SK-N-SH treated with all-trans-retinoic acid at 6 μM for 48 hours (cell line): Measurements from ENCODE around the gene SIGLEC10.
"Not testable (repeated sequence)": the region's sequence is repeated elsewhere in the genome, so short reads cannot be mapped to it uniquely, and the experiment has no call there.

ENCODE experiments used
- ATAC-seq: fragments of 200-7000 bp; cut with Tn5 transposase; 3 replicates; pipeline ENCODE4 v1.9.1; 2020; ENCODE audit warnings: mild to moderate bottlenecking, moderate library complexity
- ARNTL ChIP-seq: fragments of 450-650 bp; formaldehyde crosslinking; IDR thresholded peaks from 2 replicates; pipeline ENCODE4 v1.5.0; 2020; ENCODE audit warnings: low read depth, mild to moderate bottlenecking, moderate library complexity, borderline replicate concordance
- BACH2 ChIP-seq: fragments of 250-450 bp; sonication (Bioruptor Pico); IDR thresholded peaks from 2 replicates; pipeline ENCODE4 v1.9.0; 2021; ENCODE audit warnings: mild to moderate bottlenecking, borderline replicate concordance
- CREB5 ChIP-seq: fragments of 250-450 bp; sonication (Bioruptor Pico); IDR thresholded peaks from 2 replicates; pipeline ENCODE4 v1.5.1; 2020; ENCODE audit warnings: low read depth, mild to moderate bottlenecking, moderate library complexity
- CSDC2 ChIP-seq: fragments of 250-450 bp; sonication (Bioruptor Pico); IDR thresholded peaks from 2 replicates; pipeline ENCODE4 v1.5.0; 2020; ENCODE audit warnings: mild to moderate bottlenecking, moderate library complexity
- ESRRG ChIP-seq: fragments of 250-450 bp; sonication (Bioruptor Pico); IDR thresholded peaks from 2 replicates; pipeline ENCODE4 v1.6.1; 2021; ENCODE audit warnings: mild to moderate bottlenecking
- GLIS3 ChIP-seq: fragments of 250-450 bp; sonication (Bioruptor Pico); IDR thresholded peaks from 2 replicates; pipeline ENCODE4 v1.5.0; 2020; ENCODE audit warnings: mild to moderate bottlenecking, moderate library complexity
- OSR1 ChIP-seq: fragments of 250-450 bp; sonication (Bioruptor Pico); IDR thresholded peaks from 2 replicates; pipeline ENCODE4 v1.8.0; 2022; ENCODE audit warnings: moderate library complexity, mild to moderate bottlenecking, inconsistent platforms
- PPARA ChIP-seq: fragments of 250-450 bp; sonication (Bioruptor Pico); IDR thresholded peaks from 2 replicates; pipeline ENCODE4 v1.5.0; 2020; ENCODE audit warnings: mild to moderate bottlenecking, borderline replicate concordance
- RARB ChIP-seq: fragments of 250-450 bp; sonication (Bioruptor Pico); IDR thresholded peaks from 2 replicates; pipeline ENCODE4 v1.8.0; 2021; ENCODE audit warnings: mild to moderate bottlenecking, moderate library complexity
- SNAI2 ChIP-seq: fragments of 250-450 bp; sonication (Bioruptor Pico); IDR thresholded peaks from 2 replicates; pipeline ENCODE4 v1.5.0; 2020; ENCODE audit warnings: mild to moderate bottlenecking, moderate library complexity
- TCF4 ChIP-seq: fragments of 250-450 bp; sonication (Bioruptor Pico); IDR thresholded peaks from 2 replicates; pipeline ENCODE4 v1.8.0; 2021; ENCODE audit warnings: mild to moderate bottlenecking, moderate library complexity, borderline replicate concordance
- TOX ChIP-seq: fragments of 250-450 bp; sonication (Bioruptor Pico); IDR thresholded peaks from 2 replicates; pipeline ENCODE4 v1.8.0; 2021; ENCODE audit warnings: mild to moderate bottlenecking, moderate library complexity, borderline replicate concordance
- ZC3H10 ChIP-seq: fragments of 250-450 bp; sonication (Bioruptor Pico); IDR thresholded peaks from 2 replicates; pipeline ENCODE4 v1.5.1; 2021; ENCODE audit warnings: mild to moderate bottlenecking, moderate library complexity
- ZFP3 ChIP-seq: fragments of 250-450 bp; sonication (Bioruptor Pico); IDR thresholded peaks from 2 replicates; pipeline ENCODE4 v1.5.0; 2020; ENCODE audit warnings: mild to moderate bottlenecking, moderate library complexity
- ZFP30 ChIP-seq: fragments of 450-650 bp; formaldehyde crosslinking; IDR thresholded peaks from 2 replicates; pipeline ENCODE4 v1.5.0; 2022; ENCODE audit warnings: mild to moderate bottlenecking, moderate library complexity
- ZNF70 ChIP-seq: fragments of 450-650 bp; formaldehyde crosslinking; IDR thresholded peaks from 2 replicates; pipeline ENCODE4 v1.5.0; 2020; ENCODE audit warnings: mild to moderate bottlenecking, moderate library complexity
- ZNF8 ChIP-seq: fragments of 450-650 bp; formaldehyde crosslinking; IDR thresholded peaks from 2 replicates; pipeline ENCODE4 v1.5.0; 2020; ENCODE audit warnings: mild to moderate bottlenecking, moderate library complexity
- TF ChIP-seq, protein P1 (sequence below): fragments of 250-450 bp; sonication (Bioruptor Pico); IDR thresholded peaks from 2 replicates; pipeline ENCODE4 v1.5.1; 2021; ENCODE audit warnings: mild to moderate bottlenecking, moderate library complexity
- TF ChIP-seq, protein P2 (sequence below): fragments of 250-450 bp; sonication (Bioruptor Pico); IDR thresholded peaks from 2 replicates; pipeline ENCODE4 v1.5.0; 2020; ENCODE audit warnings: mild to moderate bottlenecking, moderate library complexity

SIGLEC10 gene

DNA sequence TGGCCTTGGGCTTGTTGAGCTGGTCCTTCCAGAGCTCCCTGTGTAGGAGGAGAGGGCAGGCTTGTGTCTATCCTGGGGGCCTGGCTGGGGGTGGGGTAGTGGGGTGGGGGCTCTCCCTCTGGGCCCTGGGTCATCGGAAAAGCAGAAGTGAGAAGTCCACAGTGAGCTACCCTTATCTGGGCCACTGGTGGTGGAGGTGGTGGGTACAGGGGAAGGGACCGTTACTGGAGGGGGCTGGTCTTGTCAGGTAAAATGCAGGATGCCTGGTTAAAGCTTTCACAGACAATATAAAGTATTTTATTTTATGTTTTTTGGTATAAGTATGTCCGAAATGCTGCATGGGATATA, 342 bp upstream of the SIGLEC10 start:
- no peak for ATAC-seq
- TF ChIP-seq ZC3H10 (CRISPR knock-in tag) (no peak), SNAI2 (no peak), TOX (CRISPR knock-in tag) (no peak), ZFP30 (CRISPR knock-in tag) (no peak), ZNF8 (no peak), ARNTL (no peak), CREB5 (no peak), TCF4 (no peak)

- ATAC-seq = not testable (repeated sequence)
These were observed 1.0 kb downstream of the SIGLEC10 start for GRCh38 chr19:51416422-51416821.

DNA sequence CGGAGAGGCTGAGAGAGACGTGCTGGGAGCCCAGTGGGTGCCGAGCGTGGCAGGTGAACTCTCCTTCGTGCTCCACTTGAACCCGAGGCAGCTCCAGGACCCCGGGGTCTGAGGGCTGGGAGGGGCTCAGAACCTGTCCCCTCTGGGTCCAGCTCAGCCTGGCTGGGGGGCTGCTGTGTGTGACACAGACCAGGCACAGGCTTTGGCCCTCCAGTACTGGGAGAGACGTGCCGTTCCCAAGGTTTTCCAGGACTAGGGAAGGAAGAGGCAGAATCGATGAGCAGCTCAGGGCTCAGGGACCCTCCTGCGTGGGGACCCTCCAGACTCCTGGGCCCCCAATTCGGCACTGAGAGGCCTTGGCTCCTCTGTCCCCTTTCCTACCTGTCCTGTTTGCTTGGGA, 2.3 kb downstream of the SIGLEC10 start:
- no peak for ATAC-seq
- TF ChIP-seq, protein P1, sequence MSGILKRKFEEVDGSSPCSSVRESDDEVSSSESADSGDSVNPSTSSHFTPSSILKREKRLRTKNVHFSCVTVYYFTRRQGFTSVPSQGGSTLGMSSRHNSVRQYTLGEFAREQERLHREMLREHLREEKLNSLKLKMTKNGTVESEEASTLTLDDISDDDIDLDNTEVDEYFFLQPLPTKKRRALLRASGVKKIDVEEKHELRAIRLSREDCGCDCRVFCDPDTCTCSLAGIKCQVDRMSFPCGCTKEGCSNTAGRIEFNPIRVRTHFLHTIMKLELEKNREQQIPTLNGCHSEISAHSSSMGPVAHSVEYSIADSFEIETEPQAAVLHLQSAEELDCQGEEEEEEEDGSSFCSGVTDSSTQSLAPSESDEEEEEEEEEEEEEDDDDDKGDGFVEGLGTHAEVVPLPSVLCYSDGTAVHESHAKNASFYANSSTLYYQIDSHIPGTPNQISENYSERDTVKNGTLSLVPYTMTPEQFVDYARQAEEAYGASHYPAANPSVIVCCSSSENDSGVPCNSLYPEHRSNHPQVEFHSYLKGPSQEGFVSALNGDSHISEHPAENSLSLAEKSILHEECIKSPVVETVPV = no peak
- no peak for TF ChIP-seq SNAI2
- TF ChIP-seq PPARA (CRISPR knock-in tag) = no peak
- no peak for TF ChIP-seq ARNTL
- no peak for TF ChIP-seq ZFP3 (CRISPR knock-in tag)
- no peak for TF ChIP-seq ZNF8
- TF ChIP-seq GLIS3 (CRISPR knock-in tag) = no peak

GRCh38 chr19:51410950-51411748, 6.3 kb downstream of the SIGLEC10 start:
- no peak for ATAC-seq
- TF ChIP-seq ZFP30 (CRISPR knock-in tag) (no peak), BACH2 (CRISPR knock-in tag) (no peak), ZNF70 (CRISPR knock-in tag) (no peak), TOX (CRISPR knock-in tag) (no peak), RARB (no peak), PPARA (CRISPR knock-in tag) (no peak), CSDC2 (CRISPR knock-in tag) (no peak)

DNA sequence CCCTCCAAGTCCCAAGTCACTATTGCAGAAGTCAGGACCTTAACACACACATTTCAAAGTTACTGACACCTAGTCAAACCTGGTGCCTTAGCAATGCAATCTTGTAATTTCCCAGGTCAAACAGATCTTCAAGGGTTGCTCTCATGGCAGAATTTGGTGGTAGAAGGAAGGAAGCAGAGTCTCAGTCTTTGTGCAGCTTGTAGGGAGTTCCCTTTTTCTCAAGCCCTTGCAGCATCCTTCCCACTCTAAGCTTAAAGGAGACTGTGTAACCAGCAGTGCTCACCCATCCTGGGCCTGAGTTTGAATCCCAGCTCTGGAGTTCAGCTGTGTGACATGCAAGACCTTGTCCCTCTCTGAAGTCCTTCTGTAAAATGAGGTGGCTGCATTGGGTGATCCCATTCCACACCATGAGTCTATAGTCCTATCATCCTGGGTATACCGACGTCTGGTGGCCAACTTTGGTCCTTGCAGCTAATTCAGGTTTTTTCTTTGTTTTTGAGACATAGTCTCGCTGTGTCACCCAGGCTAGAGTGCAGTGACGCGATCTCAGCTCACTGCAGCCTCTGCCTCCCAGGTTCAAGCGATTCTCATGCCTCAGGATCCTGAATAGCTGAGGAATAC, 9.8 kb downstream of the SIGLEC10 start:
- TF ChIP-seq, protein P1 = no peak
- TF ChIP-seq, protein P2, sequence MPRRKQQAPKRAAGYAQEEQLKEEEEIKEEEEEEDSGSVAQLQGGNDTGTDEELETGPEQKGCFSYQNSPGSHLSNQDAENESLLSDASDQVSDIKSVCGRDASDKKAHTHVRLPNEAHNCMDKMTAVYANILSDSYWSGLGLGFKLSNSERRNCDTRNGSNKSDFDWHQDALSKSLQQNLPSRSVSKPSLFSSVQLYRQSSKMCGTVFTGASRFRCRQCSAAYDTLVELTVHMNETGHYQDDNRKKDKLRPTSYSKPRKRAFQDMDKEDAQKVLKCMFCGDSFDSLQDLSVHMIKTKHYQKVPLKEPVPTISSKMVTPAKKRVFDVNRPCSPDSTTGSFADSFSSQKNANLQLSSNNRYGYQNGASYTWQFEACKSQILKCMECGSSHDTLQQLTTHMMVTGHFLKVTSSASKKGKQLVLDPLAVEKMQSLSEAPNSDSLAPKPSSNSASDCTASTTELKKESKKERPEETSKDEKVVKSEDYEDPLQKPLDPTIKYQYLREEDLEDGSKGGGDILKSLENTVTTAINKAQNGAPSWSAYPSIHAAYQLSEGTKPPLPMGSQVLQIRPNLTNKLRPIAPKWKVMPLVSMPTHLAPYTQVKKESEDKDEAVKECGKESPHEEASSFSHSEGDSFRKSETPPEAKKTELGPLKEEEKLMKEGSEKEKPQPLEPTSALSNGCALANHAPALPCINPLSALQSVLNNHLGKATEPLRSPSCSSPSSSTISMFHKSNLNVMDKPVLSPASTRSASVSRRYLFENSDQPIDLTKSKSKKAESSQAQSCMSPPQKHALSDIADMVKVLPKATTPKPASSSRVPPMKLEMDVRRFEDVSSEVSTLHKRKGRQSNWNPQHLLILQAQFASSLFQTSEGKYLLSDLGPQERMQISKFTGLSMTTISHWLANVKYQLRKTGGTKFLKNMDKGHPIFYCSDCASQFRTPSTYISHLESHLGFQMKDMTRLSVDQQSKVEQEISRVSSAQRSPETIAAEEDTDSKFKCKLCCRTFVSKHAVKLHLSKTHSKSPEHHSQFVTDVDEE = no peak
- TF ChIP-seq ESRRG (CRISPR knock-in tag) = no peak
- no peak for TF ChIP-seq GLIS3 (CRISPR knock-in tag)
- TF ChIP-seq ARNTL = no peak
- no peak for TF ChIP-seq OSR1
- no peak for TF ChIP-seq ZFP30 (CRISPR knock-in tag)
- TF ChIP-seq SNAI2 = no peak
- ATAC-seq = peak; percentile 49
